Measurements from ENCODE around the gene CDYL.

DNA sequence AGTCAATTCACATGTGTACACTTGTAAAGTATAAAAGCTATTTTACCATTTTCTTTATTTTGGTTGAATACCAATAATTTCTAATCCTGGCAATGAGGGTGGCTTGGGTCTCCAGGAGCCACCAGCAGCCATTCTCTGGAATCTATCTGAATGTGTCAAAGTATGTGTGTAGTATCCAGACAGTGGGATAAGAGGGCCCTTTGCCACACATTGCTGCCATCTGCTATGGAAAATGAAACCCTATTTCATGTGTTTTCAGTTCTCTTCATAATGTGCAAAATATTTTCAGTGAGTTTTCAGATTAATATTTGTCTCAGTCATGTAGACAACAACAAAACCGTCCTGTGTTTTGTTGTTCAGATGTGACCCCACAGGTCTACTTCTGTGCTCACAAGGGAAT lies 46.3 kb downstream of the CDYL start:
- no peak for TF ChIP-seq POLR2AphosphoS5 (IDR thresholded peaks at IDR 0.05; ENCODE audit: low read depth, low read length)
- TF ChIP-seq, protein P1, sequence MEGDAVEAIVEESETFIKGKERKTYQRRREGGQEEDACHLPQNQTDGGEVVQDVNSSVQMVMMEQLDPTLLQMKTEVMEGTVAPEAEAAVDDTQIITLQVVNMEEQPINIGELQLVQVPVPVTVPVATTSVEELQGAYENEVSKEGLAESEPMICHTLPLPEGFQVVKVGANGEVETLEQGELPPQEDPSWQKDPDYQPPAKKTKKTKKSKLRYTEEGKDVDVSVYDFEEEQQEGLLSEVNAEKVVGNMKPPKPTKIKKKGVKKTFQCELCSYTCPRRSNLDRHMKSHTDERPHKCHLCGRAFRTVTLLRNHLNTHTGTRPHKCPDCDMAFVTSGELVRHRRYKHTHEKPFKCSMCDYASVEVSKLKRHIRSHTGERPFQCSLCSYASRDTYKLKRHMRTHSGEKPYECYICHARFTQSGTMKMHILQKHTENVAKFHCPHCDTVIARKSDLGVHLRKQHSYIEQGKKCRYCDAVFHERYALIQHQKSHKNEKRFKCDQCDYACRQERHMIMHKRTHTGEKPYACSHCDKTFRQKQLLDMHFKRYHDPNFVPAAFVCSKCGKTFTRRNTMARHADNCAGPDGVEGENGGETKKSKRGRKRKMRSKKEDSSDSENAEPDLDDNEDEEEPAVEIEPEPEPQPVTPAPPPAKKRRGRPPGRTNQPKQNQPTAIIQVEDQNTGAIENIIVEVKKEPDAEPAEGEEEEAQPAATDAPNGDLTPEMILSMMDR (IDR thresholded peaks at IDR 0.05): no peak
- no peak for TF ChIP-seq SIN3A (IDR thresholded peaks at IDR 0.05; ENCODE audit: borderline replicate concordance, low read depth, low read length)
- TF ChIP-seq, protein P2, sequence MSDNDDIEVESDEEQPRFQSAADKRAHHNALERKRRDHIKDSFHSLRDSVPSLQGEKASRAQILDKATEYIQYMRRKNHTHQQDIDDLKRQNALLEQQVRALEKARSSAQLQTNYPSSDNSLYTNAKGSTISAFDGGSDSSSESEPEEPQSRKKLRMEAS (IDR thresholded peaks at IDR 0.05; ENCODE audit: low read depth): no peak
- TF ChIP-seq TEAD4 (IDR thresholded peaks at IDR 0.05; ENCODE audit: borderline replicate concordance, insufficient read depth): no peak
- no peak for TF ChIP-seq MXI1 (IDR thresholded peaks at IDR 0.05; ENCODE audit: low read depth, low read length)
- no peak for TF ChIP-seq TAF1 (IDR thresholded peaks at IDR 0.05; ENCODE audit: borderline replicate concordance, low read depth, low read length)
- no peak for TF ChIP-seq YY1 (IDR thresholded peaks at IDR 0.05; ENCODE audit: low read depth)
- no peak for TF ChIP-seq GATA2 (CRISPR knock-in tag; IDR thresholded peaks at IDR 0.05)
- TF ChIP-seq, protein P3, sequence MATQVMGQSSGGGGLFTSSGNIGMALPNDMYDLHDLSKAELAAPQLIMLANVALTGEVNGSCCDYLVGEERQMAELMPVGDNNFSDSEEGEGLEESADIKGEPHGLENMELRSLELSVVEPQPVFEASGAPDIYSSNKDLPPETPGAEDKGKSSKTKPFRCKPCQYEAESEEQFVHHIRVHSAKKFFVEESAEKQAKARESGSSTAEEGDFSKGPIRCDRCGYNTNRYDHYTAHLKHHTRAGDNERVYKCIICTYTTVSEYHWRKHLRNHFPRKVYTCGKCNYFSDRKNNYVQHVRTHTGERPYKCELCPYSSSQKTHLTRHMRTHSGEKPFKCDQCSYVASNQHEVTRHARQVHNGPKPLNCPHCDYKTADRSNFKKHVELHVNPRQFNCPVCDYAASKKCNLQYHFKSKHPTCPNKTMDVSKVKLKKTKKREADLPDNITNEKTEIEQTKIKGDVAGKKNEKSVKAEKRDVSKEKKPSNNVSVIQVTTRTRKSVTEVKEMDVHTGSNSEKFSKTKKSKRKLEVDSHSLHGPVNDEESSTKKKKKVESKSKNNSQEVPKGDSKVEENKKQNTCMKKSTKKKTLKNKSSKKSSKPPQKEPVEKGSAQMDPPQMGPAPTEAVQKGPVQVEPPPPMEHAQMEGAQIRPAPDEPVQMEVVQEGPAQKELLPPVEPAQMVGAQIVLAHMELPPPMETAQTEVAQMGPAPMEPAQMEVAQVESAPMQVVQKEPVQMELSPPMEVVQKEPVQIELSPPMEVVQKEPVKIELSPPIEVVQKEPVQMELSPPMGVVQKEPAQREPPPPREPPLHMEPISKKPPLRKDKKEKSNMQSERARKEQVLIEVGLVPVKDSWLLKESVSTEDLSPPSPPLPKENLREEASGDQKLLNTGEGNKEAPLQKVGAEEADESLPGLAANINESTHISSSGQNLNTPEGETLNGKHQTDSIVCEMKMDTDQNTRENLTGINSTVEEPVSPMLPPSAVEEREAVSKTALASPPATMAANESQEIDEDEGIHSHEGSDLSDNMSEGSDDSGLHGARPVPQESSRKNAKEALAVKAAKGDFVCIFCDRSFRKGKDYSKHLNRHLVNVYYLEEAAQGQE (IDR thresholded peaks at IDR 0.05; ENCODE audit: low read depth, low read length): no peak
- TF ChIP-seq JUND (IDR thresholded peaks at IDR 0.05): no peak
